ENCODE results near the gene ZNF474. TPM values are rescaled to one million over a fixed set of nuclear protein-coding genes. Genes with fewer than 3 reads are reported as not detected.

The ZNF474 gene
- total and polyA plus RNA-seq, 2 of the 4 experiments (the other 2 are of a cell fraction) = 0.24 to 0.54 TPM

GRCh38 chr5:122177161-122177560, 47.8 kb downstream of the ZNF474 start:
- Histone ChIP-seq H2AFZ (replicated peaks; ENCODE audit: low read length, poor library complexity) (no peak overlapping the region), H3K4ac (ENCODE audit: low read depth, low read length) (no peak overlapping the region), H3K4me3 (ENCODE audit: insufficient read depth, low read depth, low read length) (no peak overlapping the region), H2AK5ac (ENCODE audit: low read depth, low read length) (no peak overlapping the region), H2BK120ac (ENCODE audit: low read depth, low read length) (peak overlapping the region; percentile 1; the same call in 1 of the 2 replicates), H3K18ac (ENCODE audit: low read depth, low read length) (peak overlapping the region; percentile 12; the same call in 1 of the 2 replicates), H3K9me1 (ENCODE audit: insufficient read depth, low read length) (no peaks in the 10 kb centered on the region), H3K56ac (ENCODE audit: extremely low read depth, insufficient read depth, low read length) (no peak overlapping the region), H3K4me1 (ENCODE audit: control insufficient read depth, insufficient read depth, low read length) (peaks cover 4% of the 10 kb centered on the region), H3K9ac (ENCODE audit: low read depth, low read length) (no peak overlapping the region), H3K23ac (ENCODE audit: low read depth, low read length) (no peak overlapping the region), H3K9me3 (ENCODE audit: control insufficient read depth, insufficient read depth, low read length) (no peaks in the 10 kb centered on the region), H3K14ac (replicated peaks; ENCODE audit: low read depth, low read length) (no peak overlapping the region), H4K5ac (ENCODE audit: low read depth, low read length) (no peak overlapping the region; the same call in 1 of the 2 replicates), H3K27me3 (ENCODE audit: control insufficient read depth, insufficient read depth, low read length) (no peaks in the 10 kb centered on the region), H2BK20ac (ENCODE audit: low read depth, low read length) (no peak overlapping the region), H3K79me1 (ENCODE audit: low read depth in 1 of 2, low read length in 2 of 2) (peaks cover 0 to 3% of the 10 kb centered on the region in 2 experiments; a peak in 1 of 4 replicates), H3K36me3 (ENCODE audit: control insufficient read depth, insufficient read depth, low read length) (no peaks in the 10 kb centered on the region), H3K4me2 (ENCODE audit: low read depth, low read length) (no peak overlapping the region), H2BK5ac (ENCODE audit: low read depth, low read length, poor library complexity, severe bottlenecking) (no peak overlapping the region), H4K91ac (ENCODE audit: insufficient read depth, low read depth, low read length) (no peak overlapping the region), H4K8ac (ENCODE audit: low read depth in 2 of 2, low read length in 2 of 2) (no peak overlapping the region), H2AK9ac (replicated peaks; ENCODE audit: low read depth, low read length, poor library complexity) (no peak overlapping the region), H2BK15ac (ENCODE audit: low read depth, low read length) (peak overlapping the region; percentile 10; the same call in 1 of the 3 replicates), H3K27ac (ENCODE audit: insufficient read depth, low read length) (no peak overlapping the region), H4K20me1 (ENCODE audit: insufficient read depth, low read length) (no peaks in the 10 kb centered on the region)
- intact Hi-C loops (cut with micrococcal nuclease) (no loop called here), in situ Hi-C loops (cut with MboI; ENCODE audit: low sequenced_read_pairs) (no loop called here), dilution Hi-C loops (cut with HindIII; ENCODE audit: low sequenced_read_pairs, unreplicated experiment) (loop anchor here (25.0 kb wide), 1 partner anchor 235 kb away; no protein-coding TSS in a partner anchor)
- DNase-seq (no peak), ATAC-seq (ENCODE audit: low read depth) (no peak)
- ChIA-PET CTCF (interaction anchor here (0.7 kb wide), 1 partner anchor 21 kb away, joined by 3 read pairs; no protein-coding TSS in a partner anchor), POLR2A (ENCODE audit: unreplicated experiment) (no interaction called here)
- no TSS peak for BruUV-seq (replicated peaks)
- TF ChIP-seq RCOR1 (IDR thresholded peaks at IDR 0.05; ENCODE audit: insufficient replicate concordance, low read length) (no peak), NFE2L2 (IDR thresholded peaks at IDR 0.05; ENCODE audit: low read depth, low read length) (no peak), POLR2A (IDR thresholded peaks at IDR 0.05; ENCODE audit: low read depth, low read length) (no peak), MAFK (IDR thresholded peaks at IDR 0.05; ENCODE audit: low read depth, low read length) (no peak), SMC3 (IDR thresholded peaks at IDR 0.05; ENCODE audit: low read depth, low read length) (no peak)
- WGBS, 2 experiments (ENCODE audit: extremely low coverage in 2 of 2, insufficient read length in 1 of 2) = no CpG with 5 or more reads among the region's 2 CpGs
